Lung (tissue), 12 donors: ENCODE results near the gene SLC12A7. TPM values are rescaled to one million over a fixed set of nuclear protein-coding genes. Genes with fewer than 3 reads are reported as not detected.
"Not testable (repeated sequence)": the region's sequence is repeated elsewhere in the genome, so short reads cannot be mapped to it uniquely, and the experiment has no call there.

Source experiments
- ATAC-seq: fragments of 200-7000 bp; cut with Tn5 transposase; one replicate; pipeline ENCODE4 v1.9.1; 2020; ENCODE audit warnings: moderate number of reproducible peaks; ENCODE audit not compliant: insufficient read depth, low FRiP score
- DNase-seq, 3 donors: peaks; one replicate each; pipeline ENCODE4 v3.0.0-alpha.2; 2013 to 2017
- H3K27ac ChIP-seq, 2 donors: one replicate each; pipeline ENCODE4 v1.5.1; 2013; ENCODE audit warnings: mild to moderate bottlenecking in 2 of 2, moderate library complexity in 2 of 2, control low read depth in 1 of 2, inconsistent platforms in 1 of 2, low read depth in 1 of 2, low read length in 1 of 2
- H3K27me3 ChIP-seq, 3 donors: one replicate each; pipeline ENCODE4 v1.5.1; 2013; ENCODE audit warnings: low read length in 2 of 3; ENCODE audit not compliant: control insufficient read depth in 3 of 3, insufficient read depth in 3 of 3
- H3K36me3 ChIP-seq, 4 donors: one replicate each; pipeline ENCODE4 v1.5.1; 2013; ENCODE audit warnings: low read length in 4 of 4, mild to moderate bottlenecking in 1 of 4, moderate library complexity in 1 of 4; ENCODE audit not compliant: control insufficient read depth in 4 of 4, insufficient read depth in 4 of 4
- H3K4me1 ChIP-seq, 5 donors: one replicate each; pipeline ENCODE4 v1.5.1; 2013; ENCODE audit warnings: low read length in 5 of 5, mild to moderate bottlenecking in 2 of 5, moderate library complexity in 1 of 5; ENCODE audit not compliant: control insufficient read depth in 5 of 5, insufficient read depth in 5 of 5
- H3K4me3 ChIP-seq: one replicate; pipeline ENCODE4 v1.5.1; 2013; ENCODE audit warnings: mild to moderate bottlenecking, control low read depth, moderate library complexity
- H3K9ac ChIP-seq, 2 donors: one replicate each; pipeline ENCODE4 v1.5.1; 2013; ENCODE audit warnings: low read length in 2 of 2, control low read depth in 1 of 2; ENCODE audit not compliant: insufficient read depth in 1 of 2
- H3K9me3 ChIP-seq, 4 donors: one replicate each; pipeline ENCODE4 v1.5.1; 2013; ENCODE audit warnings: low read length in 3 of 4, mild to moderate bottlenecking in 1 of 4, moderate library complexity in 1 of 4; ENCODE audit not compliant: control insufficient read depth in 4 of 4, insufficient read depth in 3 of 4
- WGBS, 2 donors: extraction: QIAGEN DNeasy Blood & Tissue Kit; methylation state at CpG; one replicate each; pipeline ENCODE4 v1.1.7; 2013; 5-methylcytosine and 5-hydroxymethylcytosine counted together
- polyA plus RNA-seq, 2 donors: library from polyadenylated mRNA; stranded (reverse); fragments of 200-250 nt; gene quantifications; one replicate each; pipeline ENCODE4 v1.2.1, GENCODE V29; 2013
- total RNA-seq, 2 donors: library from RNA; depleted of rRNA in 1 of 2; stranded (reverse); fragments of >200 nt in 1 of 2; gene quantifications; one replicate each; pipeline ENCODE4 v1.2.1, GENCODE V29; 2014 to 2021
- TF ChIP-seq, protein P1 (sequence below): IDR thresholded peaks from 2 replicates; pipeline ENCODE4 v1.5.1; 2012; ENCODE audit warnings: mild to moderate bottlenecking; ENCODE audit errors: control extremely low read depth, extremely low read depth
- donor health status: control.
- donor health status: control.
- donor health status: Bipolar disorder and iron deficiency.
- donor health status: healthy.
- donor health status: DM: yes; HTN: yes; CAD: no.

Gene SLC12A7
- total and polyA plus RNA-seq, 4 donors: 14.8 to 50.4 (median 39.8) TPM

DNA sequence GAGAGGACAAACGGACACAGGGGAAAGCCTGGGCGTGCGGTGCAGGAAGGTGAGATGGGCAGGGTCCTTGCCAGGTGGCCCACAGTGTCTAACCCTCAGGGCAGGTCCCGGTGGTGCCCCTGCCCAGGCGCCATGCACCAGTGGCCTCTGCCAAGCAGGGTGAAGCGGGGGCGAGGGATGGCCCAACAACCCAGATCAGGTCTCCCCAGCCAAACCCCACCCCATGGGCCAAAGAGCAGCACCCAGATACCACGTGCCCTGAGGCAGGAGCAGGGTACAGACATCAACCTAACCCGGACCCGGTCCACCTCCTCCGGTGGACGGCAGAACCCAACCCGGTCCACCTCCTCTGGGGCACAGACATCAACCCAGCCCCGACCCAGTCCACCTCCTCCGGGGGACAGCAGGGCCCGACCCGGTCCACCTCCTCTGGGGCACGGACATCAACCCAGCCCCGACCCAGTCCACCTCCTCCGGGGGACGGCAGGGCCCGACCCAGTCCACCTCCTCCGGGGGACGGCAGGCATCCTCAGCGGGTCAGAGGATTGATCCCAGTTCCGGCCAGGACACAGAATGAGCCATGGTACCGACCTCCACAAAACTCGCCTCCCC lies 12.8 kb downstream of the SLC12A7 start:
- TF ChIP-seq, protein P1, sequence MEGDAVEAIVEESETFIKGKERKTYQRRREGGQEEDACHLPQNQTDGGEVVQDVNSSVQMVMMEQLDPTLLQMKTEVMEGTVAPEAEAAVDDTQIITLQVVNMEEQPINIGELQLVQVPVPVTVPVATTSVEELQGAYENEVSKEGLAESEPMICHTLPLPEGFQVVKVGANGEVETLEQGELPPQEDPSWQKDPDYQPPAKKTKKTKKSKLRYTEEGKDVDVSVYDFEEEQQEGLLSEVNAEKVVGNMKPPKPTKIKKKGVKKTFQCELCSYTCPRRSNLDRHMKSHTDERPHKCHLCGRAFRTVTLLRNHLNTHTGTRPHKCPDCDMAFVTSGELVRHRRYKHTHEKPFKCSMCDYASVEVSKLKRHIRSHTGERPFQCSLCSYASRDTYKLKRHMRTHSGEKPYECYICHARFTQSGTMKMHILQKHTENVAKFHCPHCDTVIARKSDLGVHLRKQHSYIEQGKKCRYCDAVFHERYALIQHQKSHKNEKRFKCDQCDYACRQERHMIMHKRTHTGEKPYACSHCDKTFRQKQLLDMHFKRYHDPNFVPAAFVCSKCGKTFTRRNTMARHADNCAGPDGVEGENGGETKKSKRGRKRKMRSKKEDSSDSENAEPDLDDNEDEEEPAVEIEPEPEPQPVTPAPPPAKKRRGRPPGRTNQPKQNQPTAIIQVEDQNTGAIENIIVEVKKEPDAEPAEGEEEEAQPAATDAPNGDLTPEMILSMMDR: no peak
- Histone ChIP-seq H3K4me3 (no peak overlapping the region), H3K27ac (peak overlapping the region in 1 of 2 donors; percentile 72), H3K4me1 (peaks cover 11 to 67% (median 35%) of the 10 kb centered on the region in 5 donors), H3K9me3 (no peaks in the 10 kb centered on the region), H3K27me3 (no peaks in the 10 kb centered on the region), H3K9ac (peak overlapping the region in 1 of 2 donors; percentile 46), H3K36me3 (peaks cover 0 to 13% (median 2%) of the 10 kb centered on the region in 4 donors)
- DNase-seq (no peak), ATAC-seq (peak; percentile 23)
- WGBS, 2 donors: 86 to 88% methylated on average over 28 of the region's 28 CpGs

DNA sequence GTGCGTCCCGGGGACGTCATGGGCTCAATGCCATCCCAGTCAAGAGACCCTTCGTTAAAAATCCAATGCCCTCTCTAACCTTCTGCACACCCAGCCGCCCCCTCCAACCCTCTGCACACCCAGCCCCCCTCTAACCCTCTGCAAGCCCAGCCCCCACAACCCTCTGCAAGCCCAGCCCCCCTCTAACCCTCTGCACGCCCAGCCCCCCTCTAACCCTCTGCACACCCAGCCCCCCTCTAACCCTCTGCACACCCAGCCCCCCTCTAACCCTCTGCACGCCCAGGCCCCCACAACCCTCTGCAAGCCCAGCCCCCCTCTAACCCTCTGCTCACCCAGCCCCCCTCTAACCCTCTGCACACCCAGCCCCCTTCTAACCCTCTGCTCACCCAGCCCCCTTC lies 13.9 kb downstream of the SLC12A7 start:
- ATAC-seq, H3K9me3 ChIP-seq, H3K9ac ChIP-seq, H3K4me3 ChIP-seq, H3K27me3 ChIP-seq, H3K27ac ChIP-seq, DNase-seq: not testable (repeated sequence)
- WGBS, 2 donors: 66 to 74% methylated on average over 7 of the region's 7 CpGs
- H3K4me1 ChIP-seq: peaks cover 6 to 56% (median 24%) of the 10 kb centered on the region in 5 donors
- H3K36me3 ChIP-seq: peaks cover 0 to 22% (median 6%) of the 10 kb centered on the region in 4 donors

DNA sequence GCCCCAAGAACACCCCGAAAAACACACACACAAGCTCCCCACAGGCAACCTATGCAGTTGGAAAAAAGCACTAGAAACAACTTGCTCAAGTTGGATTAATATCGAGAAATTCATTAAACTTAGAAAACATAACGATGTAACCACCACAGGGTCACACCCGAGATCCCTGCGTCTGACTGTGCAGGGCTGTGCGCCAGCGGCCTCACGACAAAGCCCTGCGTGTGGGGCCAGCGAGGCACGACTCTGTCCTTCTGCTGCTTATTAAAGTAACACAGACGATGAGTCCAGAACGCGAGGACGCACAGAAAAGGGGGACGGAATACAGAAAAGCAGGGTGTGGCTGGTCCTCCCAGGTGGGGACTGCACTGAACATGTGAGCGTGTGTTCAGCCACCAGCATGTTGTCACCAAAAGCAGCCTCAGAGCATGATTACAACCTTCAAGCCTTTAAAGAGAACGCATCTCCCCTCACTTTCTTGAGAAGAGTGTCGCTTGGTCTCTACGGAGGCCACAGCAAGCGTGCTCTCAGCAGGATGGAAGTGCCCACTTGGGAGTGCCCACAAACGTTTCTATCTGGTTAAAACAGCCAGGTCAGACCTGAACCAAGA lies 14.4 kb downstream of the SLC12A7 start:
- Histone ChIP-seq H3K27ac (no peak overlapping the region), H3K4me3 (no peak overlapping the region), H3K27me3 (no peaks in the 10 kb centered on the region), H3K9me3 (no peaks in the 10 kb centered on the region), H3K9ac (no peak overlapping the region), H3K4me1 (peaks cover 1 to 51% (median 19%) of the 10 kb centered on the region in 5 donors), H3K36me3 (peaks cover 0 to 25% (median 6%) of the 10 kb centered on the region in 4 donors)
- TF ChIP-seq, protein P1: no peak
- DNase-seq (peak in 2 of 3 donors; percentile 43 to 50), ATAC-seq (no peak)
- 88 to 90% methylated on average over 22 of the region's 22 CpGs for WGBS, 2 donors

DNA sequence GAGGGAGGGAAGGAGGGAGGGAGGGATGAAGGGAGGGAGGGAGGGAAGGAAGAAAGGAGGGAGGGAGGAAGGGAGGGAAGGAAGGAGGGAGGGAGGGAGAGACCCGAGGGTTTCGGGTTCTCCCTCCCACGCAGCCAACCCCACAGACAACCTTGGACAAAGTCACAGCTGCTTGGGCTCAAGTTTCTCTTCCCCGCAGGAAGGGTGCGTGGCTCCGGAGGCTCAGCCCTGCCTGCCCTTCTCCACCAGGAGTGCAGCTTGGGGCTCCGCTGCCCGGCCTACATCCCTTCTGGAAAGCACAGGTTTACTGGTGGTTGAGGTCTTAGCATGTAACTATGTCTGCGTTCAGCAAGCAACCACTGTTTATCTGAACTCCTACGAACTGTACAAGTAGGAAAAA lies 15.0 kb downstream of the SLC12A7 start:
- H3K9me3 ChIP-seq: no peaks in the 10 kb centered on the region
- no peaks in the 10 kb centered on the region for H3K27me3 ChIP-seq
- peaks cover 0 to 45% (median 12%) of the 10 kb centered on the region in 5 donors for H3K4me1 ChIP-seq
- ATAC-seq (no peak), DNase-seq (peak in 1 of 3 donors; percentile 53)
- no peak overlapping the region for H3K27ac ChIP-seq
- H3K9ac ChIP-seq: no peak overlapping the region
- WGBS, 2 donors: 77 to 79% methylated on average over 10 of the region's 10 CpGs
- TF ChIP-seq, protein P1: no peak
- no peak overlapping the region for H3K4me3 ChIP-seq
- H3K36me3 ChIP-seq: peaks cover 0 to 29% (median 6%) of the 10 kb centered on the region in 4 donors
